H1 (cell line): ENCODE measurements around the gene EVC2. TPM values are rescaled to one million over a fixed set of nuclear protein-coding genes. Genes with fewer than 3 reads are reported as not detected.

Experiments used
- BRCA1 ChIP-seq: IDR thresholded peaks from 2 replicates; pipeline ENCODE4 v1.6.1; 2012; ENCODE audit warnings: low read depth, low read length, improper control_type of control experiment
- CBX5 ChIP-seq: fragments of 300-800, 300-1000 bp; sonication (generic); IDR thresholded peaks from 2 replicates; pipeline ENCODE4 v1.7.1; 2016; ENCODE audit warnings: antibody characterized with exemption, low read length, low read depth
- FOSL1 ChIP-seq: IDR thresholded peaks from 2 replicates; pipeline ENCODE4 v1.6.1; 2011; ENCODE audit warnings: mild to moderate bottlenecking, low read depth, low read length, moderate library complexity; ENCODE audit not compliant: insufficient read depth
- HDAC2 ChIP-seq, 2 experiments: fragments of 300-600 bp in 1 of 2; sonication (generic) in 1 of 2; IDR thresholded peaks; 2 replicates each; pipeline ENCODE4 v1.6.1; 2011 to 2012; ENCODE audit warnings: low read depth in 2 of 2, low read length in 2 of 2, mild to moderate bottlenecking in 2 of 2, moderate library complexity in 2 of 2, borderline replicate concordance in 1 of 2, inconsistent platforms in 1 of 2
- JUND ChIP-seq: IDR thresholded peaks from 2 replicates; pipeline ENCODE4 v1.6.1; 2011; ENCODE audit warnings: mild to moderate bottlenecking, improper control_type of control experiment, low read length
- SIRT6 ChIP-seq: IDR thresholded peaks from one replicate; pipeline ENCODE4 v1.7.1; 2012; ENCODE audit warnings: low read length, inconsistent platforms
- SRF ChIP-seq: IDR thresholded peaks from 2 replicates; pipeline ENCODE4 v1.6.1; 2011; ENCODE audit warnings: mild to moderate bottlenecking, low read depth, low read length, moderate library complexity
- polyA plus RNA-seq, 7 experiments: library from polyadenylated mRNA; depleted of rRNA in 3 of 7; stranded (reverse) in 5 of 7; unstranded in 2 of 7; fragments of >200 nt in 5 of 7; fragments of 200-250 nt in 2 of 7; gene quantifications; 1 replicate in 5 of 7; 2 replicates in 1 of 7; 4 replicates in 1 of 7; pipeline versions ENCODE4 v1.2.1 to v1.2.3, GENCODE V29; 2011 to 2013; ENCODE audit warnings: missing spikeins in 2 of 7, mixed read lengths in 2 of 7
- total RNA-seq: library from RNA; stranded (reverse); fragmentation: NEBNext Ultra II Directional; extraction: Animal tissue kit (Norgen Biotek cat#: 25700); gene quantifications from 2 replicates; pipeline ENCODE4 v1.2.1, GENCODE V29; 2021

Gene EVC2
- total and polyA plus RNA-seq, 2 of the 8 experiments (the other 6 are each of a cell fraction or from before 2014, with no cell fraction given), result 0.73 to 5.9 TPM

- TF ChIP-seq SRF (no peak), SIRT6 (no peak), HDAC2 (IDR thresholded peaks at IDR 0.05; ENCODE audit: borderline replicate concordance in 1 of 2, low read depth in 2 of 2, low read length in 2 of 2) (no peak), FOSL1 (no peak), JUND (no peak), BRCA1 (no peak), CBX5 (no peak)
Observed at GRCh38 chr4:5616331-5616950, 91.9 kb downstream of the EVC2 start (continued).
